ENCODE data around the gene PEX11B.
A peak's percentile ranks its signal among the peaks of the same experiment; 100 is the strongest.

The PEX11B gene

DNA sequence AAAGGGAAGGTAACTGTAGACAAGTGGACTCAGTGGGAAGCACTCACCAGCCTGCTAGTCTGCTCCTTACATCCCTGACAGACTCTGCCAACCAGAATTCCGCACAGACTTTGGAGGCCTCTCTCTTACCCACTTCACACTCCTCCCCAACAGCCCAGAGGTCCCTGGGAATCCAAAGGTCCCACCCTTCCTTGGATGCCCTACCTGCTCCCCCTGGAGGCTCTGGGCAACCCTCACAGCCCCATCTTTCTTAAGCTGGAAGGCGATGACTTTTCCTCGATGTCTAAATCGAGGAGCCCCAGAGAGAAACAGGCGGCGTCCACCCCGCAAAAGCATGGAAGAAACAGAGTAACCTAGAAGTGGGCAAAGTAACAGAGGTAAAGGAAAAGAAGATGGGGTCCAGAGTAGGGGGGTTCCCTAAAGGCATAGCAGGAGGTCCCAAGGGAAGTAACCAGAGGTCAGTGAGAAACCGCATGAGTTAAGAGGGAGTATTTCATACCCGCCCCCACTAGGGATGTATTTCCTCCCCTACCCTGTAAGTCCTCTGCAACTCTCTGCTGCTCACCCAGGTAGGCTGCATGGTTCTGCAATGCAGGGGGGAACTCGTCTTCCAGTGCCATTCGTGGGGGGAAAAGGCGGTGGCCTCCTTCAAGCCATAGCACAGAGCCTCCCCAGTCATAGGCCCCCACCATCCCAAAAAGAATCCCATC lies 17.1 kb downstream of the PEX11B start:
- DNase-seq = no peak

DNA sequence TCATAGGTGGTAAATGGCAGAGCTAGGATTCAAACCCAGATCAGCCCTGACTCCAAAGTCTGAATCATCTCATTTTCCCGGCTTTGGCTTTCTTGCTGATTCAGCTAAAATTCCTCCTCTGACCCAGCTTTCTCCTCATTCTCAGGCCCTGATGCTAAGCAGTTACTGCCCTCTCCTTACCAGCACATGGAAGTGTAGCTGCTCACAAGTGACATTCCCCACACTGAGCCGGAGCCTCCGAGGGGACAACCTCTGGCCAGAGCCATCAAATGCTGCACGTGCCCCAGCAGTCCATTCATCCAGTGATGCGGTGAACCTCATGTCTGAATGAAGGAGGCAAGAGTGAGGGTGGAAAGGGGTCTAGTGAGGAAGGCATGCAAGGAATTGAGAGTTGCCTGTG lies 19.8 kb downstream of the PEX11B start:
- no peak for DNase-seq

DNA sequence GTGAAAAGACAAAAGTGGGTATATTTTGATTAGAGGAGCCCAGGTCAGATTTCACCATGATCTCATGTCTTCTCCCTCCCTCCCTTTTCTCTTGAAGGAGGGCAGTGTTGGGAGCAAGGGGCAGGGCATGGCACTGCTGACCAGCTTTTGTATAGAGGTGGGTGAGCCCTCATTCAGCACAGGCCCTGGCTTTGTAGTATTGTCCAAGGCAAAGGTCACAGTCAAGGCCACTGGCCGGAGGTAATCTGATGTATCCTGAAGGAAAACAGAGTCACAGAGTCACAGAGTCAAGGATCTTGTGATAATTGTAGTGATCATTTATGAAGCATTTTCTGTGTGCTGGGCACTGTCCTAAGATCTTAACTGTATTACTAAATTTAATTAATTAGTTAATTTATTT lies 20.5 kb downstream of the PEX11B start:
- DNase-seq = no peak

DNA sequence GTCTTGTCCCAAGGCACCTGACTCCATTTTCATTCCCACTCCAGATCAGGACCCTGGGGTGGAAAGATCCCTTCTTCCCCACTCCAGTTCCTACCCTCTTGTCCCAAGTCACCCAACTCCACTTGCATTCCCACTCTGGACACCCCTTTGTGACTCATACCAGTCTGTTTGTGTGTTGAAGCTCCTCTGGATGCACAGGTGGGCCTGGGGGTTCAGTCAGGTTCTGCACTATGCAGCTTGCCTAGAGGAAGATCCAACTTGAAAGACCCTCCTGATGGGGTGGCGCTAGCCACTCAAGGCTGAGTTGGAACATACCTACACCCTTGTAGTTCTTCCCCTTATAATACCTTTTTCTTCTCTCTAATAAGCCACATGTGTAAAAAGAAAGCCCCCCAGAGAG lies 23.0 kb downstream of the PEX11B start:
- DNase-seq = no peak

DNA sequence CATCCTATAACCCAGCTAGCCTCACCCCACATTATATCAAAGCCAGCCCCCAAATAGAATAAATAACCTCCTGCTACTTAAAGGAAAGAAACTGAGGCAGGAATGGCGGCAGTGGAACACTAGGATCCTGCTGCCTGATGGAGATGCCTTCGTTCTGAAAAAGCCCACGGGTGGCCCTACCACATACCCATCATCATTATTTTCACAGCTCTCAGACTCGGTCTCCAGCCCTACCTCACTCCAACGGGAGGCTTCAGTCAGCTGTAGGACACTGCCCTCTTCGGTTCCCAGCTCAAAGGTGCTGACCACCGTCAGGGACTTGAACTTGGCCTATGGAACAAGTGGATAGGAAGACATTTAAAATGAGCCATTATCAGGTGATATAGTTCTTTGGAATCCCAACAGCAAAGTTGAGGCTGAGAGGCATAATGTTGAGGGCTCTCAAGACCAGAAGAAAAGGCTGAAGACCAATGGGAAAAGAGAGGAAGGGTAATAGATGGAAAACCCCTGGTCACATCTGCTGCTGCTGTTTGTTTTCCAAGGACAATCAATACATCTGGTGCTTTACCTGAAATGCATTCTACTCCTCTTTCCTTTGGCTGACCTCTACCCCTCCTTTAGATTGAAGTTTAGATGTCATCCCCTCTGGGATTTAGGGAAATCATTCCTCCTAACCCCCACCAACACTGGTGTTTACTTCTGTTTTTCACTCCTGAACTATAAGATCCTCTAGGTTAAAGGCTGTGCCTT lies 25.0 kb downstream of the PEX11B start:
- DNase-seq = no peak

DNA sequence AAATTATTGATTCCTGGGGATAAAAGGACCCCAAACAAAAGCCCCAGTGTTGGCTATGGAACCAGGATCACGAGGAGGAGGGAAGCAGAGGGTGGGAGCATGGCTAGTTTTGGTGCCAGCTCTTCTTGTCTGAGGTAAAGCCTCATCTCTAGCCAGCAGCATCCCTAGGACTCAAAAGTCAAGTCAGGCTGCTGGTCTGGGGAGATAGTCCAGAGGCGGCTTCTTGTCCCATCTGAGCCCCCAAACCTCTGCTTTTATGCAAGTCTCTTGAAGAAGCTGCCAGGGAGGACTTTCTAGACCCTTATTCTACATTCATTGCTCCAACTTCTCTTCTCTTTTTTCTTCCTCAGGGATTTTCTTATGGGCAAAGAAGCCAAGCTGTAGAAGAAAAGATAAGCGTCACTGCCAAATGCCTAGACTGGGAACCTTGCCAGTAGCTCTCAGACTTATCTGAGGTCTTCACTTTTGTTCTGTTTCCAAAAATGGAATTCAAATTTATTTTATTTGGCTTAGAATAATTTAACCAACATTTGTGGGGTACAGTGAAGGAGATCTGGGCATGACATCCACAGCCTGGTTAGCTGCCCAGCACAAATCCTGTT lies 25.9 kb downstream of the PEX11B start:
- no peak for DNase-seq

DNA sequence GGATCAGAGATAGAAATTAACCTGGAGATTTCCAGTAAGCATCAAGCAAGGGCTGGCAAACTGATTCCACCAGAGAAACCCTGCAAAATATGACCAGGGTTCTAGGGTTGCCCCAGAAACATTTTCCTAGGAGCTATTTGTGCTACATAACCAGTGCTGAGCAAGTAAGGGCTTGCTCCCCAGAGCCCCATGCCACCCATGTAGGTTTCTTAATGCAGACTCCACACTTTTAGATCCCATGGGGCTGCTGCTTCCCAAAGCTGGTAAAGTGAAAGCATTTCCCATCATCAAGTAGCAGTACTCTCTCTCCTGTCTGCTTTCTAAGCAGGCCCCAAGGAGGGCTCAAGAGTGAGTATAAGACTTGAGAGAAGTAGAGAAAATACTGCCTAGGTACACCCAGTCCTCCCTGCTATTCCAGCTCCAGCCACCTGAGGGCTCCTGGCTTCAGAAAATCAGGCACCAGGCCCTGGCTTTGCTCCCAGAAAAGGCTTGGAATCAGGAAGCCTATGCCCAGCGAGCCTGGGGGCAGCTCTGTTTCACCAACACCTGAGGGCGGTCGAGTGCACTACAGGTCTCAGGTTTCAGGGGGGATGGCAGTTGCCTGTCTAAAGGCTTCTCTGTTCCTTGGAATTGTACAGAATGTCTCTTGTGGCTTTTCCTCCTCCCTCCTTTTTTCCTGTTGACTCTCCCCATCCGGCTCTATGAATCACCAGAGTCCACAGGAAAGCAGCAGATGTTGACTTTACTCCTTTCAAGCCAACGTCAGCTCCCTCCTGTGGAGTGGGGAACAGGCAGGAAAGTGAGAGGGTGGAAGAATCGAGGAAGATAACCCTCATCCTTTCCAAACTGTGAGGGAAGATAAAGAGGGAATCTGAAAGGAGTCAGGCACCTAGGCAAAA lies 26.7 kb downstream of the PEX11B start:
- DNase-seq = peak; percentile 97

DNA sequence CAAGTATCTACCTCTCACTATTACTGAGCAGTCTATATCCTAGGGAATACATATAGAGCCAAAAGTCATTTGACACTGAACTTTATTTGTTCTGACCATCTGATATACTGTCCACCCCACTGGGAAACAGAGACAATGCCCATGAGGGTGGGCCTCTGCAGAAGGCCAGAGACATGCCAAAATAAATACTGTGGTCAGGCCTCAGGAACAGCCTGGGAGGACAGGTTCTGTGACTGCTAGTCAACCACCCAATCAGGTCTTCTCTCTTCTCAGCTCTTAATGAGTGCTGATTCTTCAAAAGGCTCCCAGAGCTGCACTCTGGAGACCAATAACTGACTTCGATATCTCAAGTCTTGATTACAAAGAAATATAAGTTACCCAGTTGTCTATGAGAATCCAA lies 27.4 kb downstream of the PEX11B start:
- DNase-seq = no peak

DNA sequence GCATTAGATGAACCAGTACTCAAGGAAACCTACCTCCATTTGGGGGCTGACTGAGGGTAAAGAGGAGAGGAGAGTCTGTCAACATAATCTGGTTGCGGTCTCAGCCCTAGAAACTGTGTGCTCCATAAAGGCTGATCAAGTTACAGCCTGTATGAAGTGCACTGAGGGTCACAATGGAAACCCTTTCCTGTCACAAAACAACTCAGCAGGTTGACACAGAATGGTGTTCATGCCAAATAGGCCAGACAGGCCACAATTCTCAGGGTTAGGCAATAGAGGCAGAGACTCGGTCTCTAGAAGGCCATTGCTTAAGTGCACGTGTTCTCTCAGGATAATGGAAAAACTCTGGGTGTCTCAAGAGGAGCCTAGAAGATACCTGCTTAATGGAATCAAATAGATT lies 28.8 kb downstream of the PEX11B start:
- peak; percentile 3 for DNase-seq

DNA sequence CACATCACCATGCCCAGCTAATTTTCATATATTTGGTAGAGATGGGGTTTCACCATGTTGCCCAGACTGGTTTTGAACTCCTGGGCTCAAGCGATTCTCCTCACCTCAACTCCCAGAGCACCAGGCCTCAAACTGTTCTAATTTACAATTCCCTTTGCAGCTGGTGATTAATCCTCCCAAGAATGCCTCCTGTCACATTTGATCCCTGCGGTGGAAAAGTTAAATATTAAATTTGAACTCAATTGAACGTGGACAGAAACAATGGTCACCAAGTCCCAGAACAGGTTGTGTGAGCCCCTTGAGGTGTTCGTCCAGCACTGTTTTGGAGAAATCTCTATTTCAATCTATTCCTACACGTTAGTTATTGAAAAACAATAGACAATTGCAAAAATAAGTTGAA lies 30.9 kb downstream of the PEX11B start:
- DNase-seq = no peak

DNA sequence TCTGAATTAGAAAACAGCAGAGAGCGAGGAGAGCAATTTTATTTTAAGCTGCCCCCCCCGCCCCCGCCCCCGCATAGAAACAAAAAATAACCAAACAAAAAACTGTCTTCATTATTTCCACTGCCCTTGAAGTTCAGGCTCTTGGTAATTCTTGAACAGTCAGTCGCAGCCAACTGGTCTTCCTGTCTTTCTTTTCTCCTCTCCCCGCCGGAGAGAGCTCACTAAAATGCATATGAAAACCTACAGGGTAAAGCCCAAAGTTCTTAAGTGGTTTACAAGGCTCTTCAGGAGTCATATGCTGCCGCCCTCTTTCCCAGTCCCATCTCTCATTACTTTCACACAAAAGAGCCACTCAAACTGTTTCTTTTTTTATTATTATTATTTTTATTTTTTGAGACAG lies 31.7 kb downstream of the PEX11B start:
- DNase-seq = no peak

DNA sequence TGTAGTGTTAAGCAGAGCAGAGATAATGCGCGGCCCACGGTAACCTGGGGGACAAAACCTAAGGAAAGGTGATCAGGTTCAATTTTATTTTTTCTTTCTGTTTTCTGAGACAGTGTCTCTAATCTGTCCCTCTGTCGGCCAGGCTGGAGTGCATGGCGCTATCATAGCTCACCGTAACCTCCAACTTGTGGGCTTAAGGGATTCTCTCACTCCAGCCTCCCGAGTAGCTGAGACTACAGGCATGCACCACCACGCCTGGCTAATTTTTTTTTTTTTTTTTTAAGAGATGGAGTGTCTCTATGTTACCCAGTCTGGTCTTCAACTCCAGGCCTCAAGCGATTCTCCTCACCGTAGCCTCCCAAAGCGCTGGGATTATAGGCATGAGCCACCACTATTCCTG lies 32.1 kb downstream of the PEX11B start:
- no peak for DNase-seq

DNA sequence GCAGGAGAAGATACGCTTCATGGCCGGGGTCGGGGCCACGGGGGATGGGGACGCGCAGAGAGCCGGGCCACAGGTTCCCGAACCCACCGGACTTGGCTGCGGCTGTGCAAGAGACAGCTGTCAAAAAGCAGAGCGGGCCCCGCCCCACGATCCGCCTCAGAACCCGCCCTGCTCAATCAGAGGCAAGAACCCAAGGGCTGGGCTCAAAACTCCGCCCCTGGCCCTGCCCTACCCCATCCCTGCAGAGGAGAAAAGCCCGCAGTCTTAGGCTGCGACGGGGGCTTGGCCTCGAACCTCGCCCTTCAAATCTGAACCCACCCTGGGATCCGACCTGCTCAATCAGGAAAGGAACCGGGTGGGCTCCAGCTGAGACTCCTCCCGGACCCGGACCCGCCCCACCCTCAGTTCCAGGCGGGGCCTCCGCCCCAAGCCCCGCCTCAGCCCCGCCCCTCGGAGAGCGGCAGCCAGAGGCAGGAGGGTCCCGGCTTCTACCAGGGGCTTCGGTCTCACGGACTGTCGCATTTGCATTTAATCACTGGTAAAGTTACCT lies 32.7 kb downstream of the PEX11B start, which contains the start of gene ANKRD35:
Gene ANKRD35 (minus strand): TSS at position 129 of the 550 bp plus-strand sequence. CDS start 108 bp downstream, at position 21.
- peak; percentile 60 for DNase-seq

DNA sequence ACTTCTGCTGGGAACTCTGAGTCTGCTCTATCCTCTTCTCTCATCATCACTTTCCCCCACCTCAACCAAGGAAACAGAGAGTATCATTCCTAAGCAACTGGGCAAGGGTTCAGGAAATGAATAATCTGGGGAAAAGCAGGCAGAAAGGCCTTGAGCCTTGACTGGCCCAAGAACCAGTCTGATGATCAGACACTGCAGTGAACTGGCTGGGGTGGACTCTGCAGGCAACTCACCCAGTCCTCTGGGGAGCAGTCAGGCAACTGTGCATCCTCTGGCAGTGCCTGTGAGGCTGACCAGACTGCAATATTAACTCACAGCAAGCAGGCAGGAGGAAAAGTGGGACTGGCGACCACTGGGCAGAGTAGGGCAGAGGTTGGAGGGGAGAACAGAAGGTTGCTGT lies 33.8 kb downstream of the PEX11B start:
- no peak for DNase-seq

DNA sequence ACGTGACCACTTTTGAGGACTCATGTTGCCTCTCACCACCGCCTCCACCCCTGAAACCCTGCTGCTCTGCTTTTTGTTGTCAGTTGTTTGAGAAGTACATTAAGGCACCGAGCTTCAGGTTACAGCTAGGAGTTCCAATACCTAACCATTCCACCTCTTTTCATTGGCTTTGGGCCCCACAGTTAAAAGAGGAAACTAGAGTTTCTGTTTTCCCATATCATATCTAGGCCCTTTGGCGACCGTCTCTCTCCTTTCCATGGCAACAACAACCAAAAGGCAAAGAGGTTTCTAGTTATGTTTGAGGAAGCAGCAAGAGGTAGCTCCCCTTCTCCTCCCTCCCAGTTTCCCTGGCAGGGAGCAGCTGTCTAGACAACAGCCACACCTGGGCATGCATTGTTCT lies 38.7 kb downstream of the PEX11B start:
- DNase-seq = peak; percentile 97

DNA sequence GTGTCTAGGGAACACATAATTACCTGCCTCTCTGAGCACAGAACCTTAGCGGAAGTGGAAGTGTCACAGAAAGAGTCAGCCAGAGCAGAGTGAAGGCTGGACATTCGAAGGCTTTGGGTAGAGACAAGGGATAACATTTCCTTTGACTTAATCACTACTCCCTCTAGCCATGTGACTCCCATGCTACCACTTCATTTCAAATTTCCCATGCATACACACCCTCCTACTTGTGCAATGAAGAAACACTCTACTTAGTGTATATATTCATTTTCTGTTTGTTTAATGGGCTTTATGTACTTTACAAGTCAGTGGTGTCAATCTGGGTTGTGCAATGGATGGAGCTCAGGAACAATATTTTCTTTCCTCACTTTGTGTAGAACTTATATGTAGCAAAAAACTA lies 39.8 kb downstream of the PEX11B start:
- no peak for DNase-seq

DNA sequence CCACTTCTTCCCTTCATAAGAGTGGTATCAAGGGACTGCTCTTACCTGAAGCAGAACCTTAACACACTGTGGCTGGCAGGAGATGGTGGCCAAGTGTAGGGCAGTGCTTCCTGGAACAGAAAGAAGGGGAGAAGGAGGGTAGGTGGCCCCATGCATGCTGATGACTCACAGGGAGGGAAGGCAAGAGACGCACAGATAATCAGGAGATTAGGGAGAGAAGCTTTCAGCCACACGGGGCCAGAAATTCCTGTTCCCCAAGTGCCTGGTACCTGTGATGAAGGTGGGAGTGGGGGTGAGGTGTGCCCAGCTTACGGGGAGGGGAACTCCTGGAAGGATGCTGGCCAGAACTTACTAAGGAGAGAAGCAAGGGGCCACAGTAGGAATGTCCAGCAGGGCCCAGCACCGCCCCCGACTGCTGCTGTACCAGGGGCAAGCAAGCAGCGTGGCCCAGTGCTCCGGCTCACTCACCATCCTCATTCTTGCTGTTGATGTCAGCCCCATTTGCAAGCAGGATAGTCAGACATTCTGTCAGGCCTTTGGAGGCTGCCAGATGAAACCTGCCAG lies 40.5 kb downstream of the PEX11B start:
- DNase-seq = no peak

DNA sequence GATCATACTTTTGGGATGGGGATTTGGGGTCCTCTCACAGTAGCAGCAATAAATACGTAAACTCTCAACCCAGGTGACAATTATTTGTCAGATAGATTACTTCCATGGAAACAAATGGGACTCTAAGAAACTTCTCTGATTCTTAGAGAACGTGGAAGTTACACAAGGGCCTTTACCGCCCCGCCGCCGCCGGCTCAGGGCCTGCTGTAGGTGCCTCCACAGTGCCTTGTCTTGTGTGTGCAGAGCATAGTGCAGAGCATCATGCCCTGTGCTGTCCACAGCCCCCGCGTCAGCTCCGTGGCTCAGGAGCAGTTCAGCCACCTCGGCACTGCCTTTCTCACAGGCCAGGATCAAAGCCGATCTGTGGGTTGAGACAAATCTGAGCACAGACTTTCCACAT lies 43.9 kb downstream of the PEX11B start:
- no peak for DNase-seq

DNA sequence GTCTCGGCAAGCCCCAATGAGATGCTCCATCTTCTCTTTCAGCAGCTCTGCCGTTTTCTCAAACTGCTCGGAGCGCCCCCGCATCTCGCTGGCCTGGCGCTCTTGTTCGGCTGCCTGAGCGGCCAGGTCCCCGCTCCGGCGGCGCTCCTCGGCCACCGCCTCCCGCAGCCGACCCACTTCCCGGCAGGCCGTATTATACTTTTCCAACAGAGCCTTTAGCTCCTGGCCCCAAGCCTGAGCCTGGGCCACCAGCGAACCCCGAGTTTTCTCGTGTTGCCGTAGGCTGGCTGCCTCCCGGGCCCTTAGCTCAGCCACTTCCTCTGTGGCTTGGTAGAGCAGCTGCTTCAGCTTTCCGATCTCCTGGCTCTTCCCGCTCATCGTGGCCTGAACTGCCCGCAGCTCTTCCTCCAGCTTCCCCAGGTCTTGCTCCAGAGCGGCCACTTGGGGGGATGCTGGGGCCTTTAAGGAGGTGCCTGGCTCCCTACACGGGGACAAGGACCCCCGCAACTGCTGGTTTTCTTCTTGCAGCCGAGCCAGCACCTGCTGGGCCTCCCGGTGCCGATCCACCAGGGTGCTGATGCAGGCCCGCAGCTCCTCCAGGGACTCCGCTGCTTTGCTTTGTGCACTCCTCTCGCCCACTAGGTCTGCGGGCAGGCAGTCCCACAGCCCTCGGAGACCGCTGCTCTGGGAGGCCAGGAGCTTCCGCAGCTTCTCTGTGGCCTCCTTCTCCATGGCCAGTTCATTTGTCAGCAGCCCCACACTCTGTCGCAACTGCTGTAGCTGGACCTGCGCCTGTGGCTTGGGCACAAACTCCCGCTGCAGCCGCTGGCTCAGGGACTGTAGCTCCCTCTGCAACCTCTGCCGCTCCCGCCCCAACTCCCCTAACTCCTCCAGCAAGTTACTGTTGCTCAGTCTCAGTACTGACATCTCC lies 46.3 kb downstream of the PEX11B start:
- DNase-seq = no peak

DNA sequence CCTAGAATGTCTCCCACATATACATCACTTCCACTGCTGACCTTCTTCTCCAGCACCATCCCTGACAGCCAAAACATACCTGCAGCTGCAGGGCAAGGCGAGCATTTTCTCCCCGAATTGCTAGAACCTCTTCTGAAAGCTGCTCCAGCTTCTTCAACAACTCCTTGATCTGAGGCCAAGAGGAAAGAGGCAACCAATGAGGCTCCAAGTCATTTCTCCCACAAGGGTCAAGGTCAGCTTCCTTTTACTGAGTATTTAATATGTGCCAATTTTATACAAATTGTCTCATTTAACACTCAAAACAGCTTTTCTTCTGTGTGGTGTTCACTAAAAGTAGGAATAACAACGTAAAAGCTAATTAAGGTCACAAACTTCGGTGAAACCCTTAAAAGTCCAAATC lies 50.3 kb downstream of the PEX11B start:
- DNase-seq = no peak

DNA sequence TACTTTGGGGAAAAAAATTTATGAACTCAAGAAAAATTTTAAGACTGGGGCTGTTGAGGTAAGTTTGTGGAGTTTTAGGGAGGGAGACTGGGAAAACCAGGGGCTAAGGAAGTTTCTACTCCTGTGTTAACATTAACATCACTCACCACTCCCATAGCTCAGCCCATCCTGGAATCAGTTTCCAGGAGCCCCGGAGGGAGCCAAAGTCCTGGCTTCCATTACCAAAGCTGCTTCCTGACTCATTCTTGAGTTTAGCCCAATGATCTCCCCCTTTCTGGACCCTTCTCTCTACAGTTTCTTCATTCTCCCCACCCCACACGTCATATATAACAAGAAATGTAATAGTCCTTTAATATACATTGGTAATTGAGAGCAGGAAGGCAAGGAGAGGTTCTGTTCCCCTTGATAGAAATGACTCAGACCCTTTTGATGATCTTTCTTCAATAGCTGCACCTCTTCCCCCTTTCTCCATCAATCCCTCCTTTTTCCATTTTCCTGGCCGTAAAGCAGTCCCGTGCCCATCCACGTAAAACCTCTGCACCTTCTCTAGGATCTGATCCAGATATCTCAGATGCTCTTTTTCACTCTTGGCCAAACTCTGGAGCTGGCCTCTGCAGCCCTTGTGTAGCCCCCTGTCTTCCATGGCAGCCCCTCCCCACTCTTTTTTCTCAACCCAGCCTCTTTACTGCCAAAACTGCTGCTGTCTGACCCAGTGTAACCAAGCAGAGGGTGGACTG lies 55.1 kb downstream of the PEX11B start:
- no peak for DNase-seq

Data from NCI-H748 treated with DMSO at 0.1 percent for 48 hours (cell line).